Lung (tissue), 12 donors: ENCODE measurements around the gene KCTD6. TPM values are rescaled to one million over a fixed set of nuclear protein-coding genes. Genes with fewer than 3 reads are reported as not detected.

Source experiments
- ATAC-seq: fragments of 200-7000 bp; cut with Tn5 transposase; one replicate; pipeline ENCODE4 v1.9.1; 2020; ENCODE audit warnings: moderate number of reproducible peaks; ENCODE audit not compliant: insufficient read depth, low FRiP score
- DNase-seq, 3 donors: peaks; one replicate each; pipeline ENCODE4 v3.0.0-alpha.2; 2013 to 2017
- H3K27ac ChIP-seq, 2 donors: one replicate each; pipeline ENCODE4 v1.5.1; 2013; ENCODE audit warnings: mild to moderate bottlenecking in 2 of 2, moderate library complexity in 2 of 2, control low read depth in 1 of 2, inconsistent platforms in 1 of 2, low read depth in 1 of 2, low read length in 1 of 2
- H3K27me3 ChIP-seq, 3 donors: one replicate each; pipeline ENCODE4 v1.5.1; 2013; ENCODE audit warnings: low read length in 2 of 3; ENCODE audit not compliant: control insufficient read depth in 3 of 3, insufficient read depth in 3 of 3
- H3K36me3 ChIP-seq, 4 donors: one replicate each; pipeline ENCODE4 v1.5.1; 2013; ENCODE audit warnings: low read length in 4 of 4, mild to moderate bottlenecking in 1 of 4, moderate library complexity in 1 of 4; ENCODE audit not compliant: control insufficient read depth in 4 of 4, insufficient read depth in 4 of 4
- H3K4me1 ChIP-seq, 5 donors: one replicate each; pipeline ENCODE4 v1.5.1; 2013; ENCODE audit warnings: low read length in 5 of 5, mild to moderate bottlenecking in 2 of 5, moderate library complexity in 1 of 5; ENCODE audit not compliant: control insufficient read depth in 5 of 5, insufficient read depth in 5 of 5
- H3K4me3 ChIP-seq: one replicate; pipeline ENCODE4 v1.5.1; 2013; ENCODE audit warnings: mild to moderate bottlenecking, control low read depth, moderate library complexity
- H3K9ac ChIP-seq, 2 donors: one replicate each; pipeline ENCODE4 v1.5.1; 2013; ENCODE audit warnings: low read length in 2 of 2, control low read depth in 1 of 2; ENCODE audit not compliant: insufficient read depth in 1 of 2
- H3K9me3 ChIP-seq, 4 donors: one replicate each; pipeline ENCODE4 v1.5.1; 2013; ENCODE audit warnings: low read length in 3 of 4, mild to moderate bottlenecking in 1 of 4, moderate library complexity in 1 of 4; ENCODE audit not compliant: control insufficient read depth in 4 of 4, insufficient read depth in 3 of 4
- WGBS, 2 donors: extraction: QIAGEN DNeasy Blood & Tissue Kit; methylation state at CpG; one replicate each; pipeline ENCODE4 v1.1.7; 2013; 5-methylcytosine and 5-hydroxymethylcytosine counted together
- polyA plus RNA-seq, 2 donors: library from polyadenylated mRNA; stranded (reverse); fragments of 200-250 nt; gene quantifications; one replicate each; pipeline ENCODE4 v1.2.1, GENCODE V29; 2013
- total RNA-seq, 2 donors: library from RNA; depleted of rRNA in 1 of 2; stranded (reverse); fragments of >200 nt in 1 of 2; gene quantifications; one replicate each; pipeline ENCODE4 v1.2.1, GENCODE V29; 2014 to 2021
- TF ChIP-seq, protein P1 (sequence below): IDR thresholded peaks from 2 replicates; pipeline ENCODE4 v1.5.1; 2012; ENCODE audit warnings: mild to moderate bottlenecking; ENCODE audit errors: control extremely low read depth, extremely low read depth
- donor health status: control.
- donor health status: control.
- donor health status: Bipolar disorder and iron deficiency.
- donor health status: healthy.
- donor health status: DM: yes; HTN: yes; CAD: no.

The KCTD6 gene
- total and polyA plus RNA-seq, 4 donors, result 5.4 to 18.0 (median 7.8) TPM

- Histone ChIP-seq H3K9me3 (no peaks in the 10 kb centered on the region), H3K4me1 (peaks cover 9 to 32% (median 10%) of the 10 kb centered on the region in 5 donors), H3K27me3 (no peaks in the 10 kb centered on the region), H3K36me3 (peaks cover 0 to 11% (median 5%) of the 10 kb centered on the region in 4 donors), H3K4me3 (no peak overlapping the region), H3K27ac (peak overlapping the region; percentile 68 to 82), H3K9ac (peak overlapping the region in 1 of 2 donors; percentile 84)
- 57 to 61% methylated on average over 4 of the region's 4 CpGs for WGBS, 2 donors
- ATAC-seq (peak; percentile 28), DNase-seq (peak in 2 of 3 donors; percentile 21 to 47)
- TF ChIP-seq, protein P1, sequence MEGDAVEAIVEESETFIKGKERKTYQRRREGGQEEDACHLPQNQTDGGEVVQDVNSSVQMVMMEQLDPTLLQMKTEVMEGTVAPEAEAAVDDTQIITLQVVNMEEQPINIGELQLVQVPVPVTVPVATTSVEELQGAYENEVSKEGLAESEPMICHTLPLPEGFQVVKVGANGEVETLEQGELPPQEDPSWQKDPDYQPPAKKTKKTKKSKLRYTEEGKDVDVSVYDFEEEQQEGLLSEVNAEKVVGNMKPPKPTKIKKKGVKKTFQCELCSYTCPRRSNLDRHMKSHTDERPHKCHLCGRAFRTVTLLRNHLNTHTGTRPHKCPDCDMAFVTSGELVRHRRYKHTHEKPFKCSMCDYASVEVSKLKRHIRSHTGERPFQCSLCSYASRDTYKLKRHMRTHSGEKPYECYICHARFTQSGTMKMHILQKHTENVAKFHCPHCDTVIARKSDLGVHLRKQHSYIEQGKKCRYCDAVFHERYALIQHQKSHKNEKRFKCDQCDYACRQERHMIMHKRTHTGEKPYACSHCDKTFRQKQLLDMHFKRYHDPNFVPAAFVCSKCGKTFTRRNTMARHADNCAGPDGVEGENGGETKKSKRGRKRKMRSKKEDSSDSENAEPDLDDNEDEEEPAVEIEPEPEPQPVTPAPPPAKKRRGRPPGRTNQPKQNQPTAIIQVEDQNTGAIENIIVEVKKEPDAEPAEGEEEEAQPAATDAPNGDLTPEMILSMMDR, result no peak
These were observed 45.8 kb downstream of the KCTD6 start for GRCh38 chr3:58537412-58538301.

- H3K9me3 ChIP-seq, result no peaks in the 10 kb centered on the region
- ATAC-seq (no peak), DNase-seq (peak; percentile 28 to 69 (median 66))
- no peak overlapping the region for H3K9ac ChIP-seq
- no peak overlapping the region for H3K27ac ChIP-seq
- H3K4me3 ChIP-seq, result no peak overlapping the region
- whole genome bisulfite sequencing, 2 donors, result 78 to 83% methylated on average over 10 of the region's 10 CpGs
- no peaks in the 10 kb centered on the region for H3K27me3 ChIP-seq
- H3K36me3 ChIP-seq, result no peaks in the 10 kb centered on the region
- TF ChIP-seq, protein P1, result no peak
- peaks cover 7 to 32% (median 9%) of the 10 kb centered on the region in 5 donors for H3K4me1 ChIP-seq
These were observed 47.7 kb downstream of the KCTD6 start for GRCh38 chr3:58539626-58540025.

- Histone ChIP-seq H3K27ac (no peak overlapping the region), H3K27me3 (no peaks in the 10 kb centered on the region), H3K4me1 (peaks cover 7 to 32% (median 9%) of the 10 kb centered on the region in 5 donors), H3K9me3 (no peaks in the 10 kb centered on the region), H3K36me3 (no peaks in the 10 kb centered on the region), H3K9ac (no peak overlapping the region), H3K4me3 (no peak overlapping the region)
- 93 to 94% methylated on average over 8 of the region's 8 CpGs for WGBS, 2 donors
- DNase-seq (no peak), ATAC-seq (no peak)
- TF ChIP-seq, protein P1, result no peak
These were observed 48.4 kb downstream of the KCTD6 start for GRCh38 chr3:58540176-58540858.
